SK-N-MC (cell line): ENCODE data around the gene PTPN1.

ENCODE experiments used
- EZH2 ChIP-seq: fragments of 200-600 bp; sonication (generic); IDR thresholded peaks from one replicate; pipeline ENCODE4 v1.6.1; 2017; ENCODE audit warnings: antibody characterized with exemption
- FOXP2 ChIP-seq: optimal IDR thresholded peaks from 2 replicates; pipeline ENCODE3; 2011; ENCODE audit warnings: mild to moderate bottlenecking, moderate library complexity; ENCODE audit not compliant: insufficient read depth; ENCODE audit errors: extremely low read length, control extremely low read depth
- POLR2AphosphoS5 ChIP-seq: IDR thresholded peaks from 2 replicates; pipeline ENCODE4 v1.6.1; 2012; ENCODE audit warnings: mild to moderate bottlenecking, low read depth, low read length, borderline replicate concordance

GRCh38 chr20:50604451-50604850 lies 94.3 kb downstream of the PTPN1 start:
- TF ChIP-seq POLR2AphosphoS5 (no peak), EZH2 (no peak), FOXP2 (no peak)
